Activated naive CD4-positive, alpha-beta T cell treated with anti-CD3 and anti-CD28 coated beads, Interleukin-2, amount 50 U/mL, for 24 hours (primary cell): Measurements from ENCODE around the gene TUSC2.
A peak's percentile ranks its signal among the peaks of the same experiment; 100 is the strongest.
"Not testable (repeated sequence)": the region's sequence is repeated elsewhere in the genome, so short reads cannot be mapped to it uniquely, and the experiment has no call there.

Experiments used
- H3K27ac Mint-ChIP-seq: one replicate; pipeline ENCODE4 v1.8.0; 2021; ENCODE audit warnings: mild to moderate bottlenecking, mixed read lengths
- H3K27me3 Mint-ChIP-seq: one replicate; pipeline ENCODE4 v1.8.0; 2021; ENCODE audit warnings: mixed read lengths
- H3K36me3 Mint-ChIP-seq: one replicate; pipeline ENCODE4 v1.8.0; 2021; ENCODE audit warnings: mixed read lengths
- H3K4me1 Mint-ChIP-seq: one replicate; pipeline ENCODE4 v1.8.0; 2021; ENCODE audit warnings: mixed read lengths
- H3K4me3 Mint-ChIP-seq: one replicate; pipeline ENCODE4 v1.8.0; 2021; ENCODE audit warnings: mild to moderate bottlenecking, mixed read lengths
- H3K9me3 Mint-ChIP-seq: one replicate; pipeline ENCODE4 v1.8.0; 2021; ENCODE audit warnings: mixed read lengths

TUSC2 gene

GRCh38 chr3:50318163-50318562 is 9.9 kb downstream of the TUSC2 start:
- Mint-ChIP-seq H3K27ac (no peak overlapping the region), H3K4me1 (peaks cover 25% of the 10 kb centered on the region), H3K36me3 (no peaks in the 10 kb centered on the region), H3K4me3 (no peak overlapping the region), H3K27me3 (no peaks in the 10 kb centered on the region), H3K9me3 (no peaks in the 10 kb centered on the region)

DNA sequence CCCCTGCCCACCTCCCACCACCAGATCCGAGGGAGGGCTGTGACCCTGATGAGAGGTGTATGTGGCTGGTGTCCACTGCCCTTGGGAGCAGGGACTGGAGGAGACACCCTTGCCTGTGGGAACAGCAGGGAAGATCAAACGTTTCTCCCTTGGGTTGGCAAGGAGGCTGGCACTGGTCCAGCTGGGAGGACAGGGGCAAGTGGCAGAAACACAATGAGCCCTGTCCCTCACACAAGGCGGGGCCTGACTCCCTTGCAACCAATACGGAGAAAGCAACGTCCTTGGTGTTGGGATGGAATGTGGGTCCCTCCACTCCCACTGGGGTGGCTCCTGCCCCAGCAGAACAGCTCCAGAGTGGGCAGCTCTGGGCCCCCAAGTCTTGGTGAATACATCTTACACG is 10.7 kb downstream of the TUSC2 start:
- H3K27ac Mint-ChIP-seq = no peak overlapping the region
- peaks cover 25% of the 10 kb centered on the region for H3K4me1 Mint-ChIP-seq
- H3K36me3 Mint-ChIP-seq = no peaks in the 10 kb centered on the region
- H3K9me3 Mint-ChIP-seq = no peaks in the 10 kb centered on the region
- H3K27me3 Mint-ChIP-seq = no peaks in the 10 kb centered on the region
- no peak overlapping the region for H3K4me3 Mint-ChIP-seq

GRCh38 chr3:50316657-50317242 is 11.3 kb downstream of the TUSC2 start:
- Mint-ChIP-seq H3K4me1 (peaks cover 25% of the 10 kb centered on the region), H3K27ac (peak overlapping the region; percentile 51), H3K36me3 (no peaks in the 10 kb centered on the region), H3K4me3 (no peak overlapping the region), H3K9me3 (no peaks in the 10 kb centered on the region), H3K27me3 (no peaks in the 10 kb centered on the region)

DNA sequence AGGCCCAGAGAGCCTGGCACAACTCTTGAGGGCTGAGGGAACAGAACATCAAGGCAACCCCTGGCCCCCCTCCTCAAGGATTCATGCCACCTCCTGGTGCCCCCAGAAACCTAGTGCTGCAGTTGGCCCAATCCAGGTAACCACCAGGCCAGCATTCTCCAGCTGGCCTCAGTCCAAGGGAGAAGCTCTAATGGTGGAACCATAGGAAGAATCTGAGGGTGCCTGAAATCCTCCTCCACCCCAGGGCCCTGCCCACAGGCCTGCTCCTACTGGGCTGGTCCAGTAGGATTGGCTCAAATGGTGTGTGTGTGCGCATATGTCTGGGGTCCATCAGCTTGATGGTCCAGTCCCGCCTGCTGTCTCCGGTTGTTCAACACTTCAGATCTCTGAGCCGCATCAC is 13.2 kb downstream of the TUSC2 start:
- Mint-ChIP-seq H3K4me3 (no peak overlapping the region), H3K36me3 (no peaks in the 10 kb centered on the region), H3K4me1 (peaks cover 20% of the 10 kb centered on the region), H3K27ac (no peak overlapping the region), H3K9me3 (no peaks in the 10 kb centered on the region), H3K27me3 (no peaks in the 10 kb centered on the region)

DNA sequence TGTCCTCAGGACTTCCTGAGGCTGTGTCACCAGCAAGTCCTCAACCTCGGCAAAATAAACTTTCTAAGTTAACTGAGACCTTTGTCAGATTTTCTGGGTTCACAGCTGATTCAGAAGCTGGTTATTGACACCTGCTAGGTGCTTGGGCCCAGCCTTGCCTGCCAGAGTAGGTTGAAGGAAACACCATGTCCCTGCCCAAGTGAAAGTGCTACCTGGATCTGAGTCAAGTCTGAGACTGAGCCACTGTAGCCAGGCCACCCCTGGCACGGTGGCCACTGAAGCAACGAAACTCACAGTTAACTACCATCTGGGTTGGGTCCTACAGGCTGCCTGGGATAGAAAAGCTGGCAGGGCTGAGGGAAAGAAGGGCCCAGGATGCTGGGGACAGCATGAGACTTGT is 13.7 kb downstream of the TUSC2 start:
- H3K4me3 Mint-ChIP-seq = no peak overlapping the region
- H3K9me3 Mint-ChIP-seq = no peaks in the 10 kb centered on the region
- peaks cover 17% of the 10 kb centered on the region for H3K4me1 Mint-ChIP-seq
- no peaks in the 10 kb centered on the region for H3K36me3 Mint-ChIP-seq
- H3K27ac Mint-ChIP-seq = no peak overlapping the region
- H3K27me3 Mint-ChIP-seq = no peaks in the 10 kb centered on the region

- H3K4me3 Mint-ChIP-seq = not testable (repeated sequence)
Observed at GRCh38 chr3:50312041-50312440, 16.0 kb downstream of the TUSC2 start.

GRCh38 chr3:50304601-50305000 is 23.4 kb downstream of the TUSC2 start:
- H3K4me1 Mint-ChIP-seq = peaks cover 9% of the 10 kb centered on the region
- H3K9me3 Mint-ChIP-seq = no peaks in the 10 kb centered on the region
- H3K27ac Mint-ChIP-seq = no peak overlapping the region
- H3K27me3 Mint-ChIP-seq = no peaks in the 10 kb centered on the region
- H3K36me3 Mint-ChIP-seq = no peaks in the 10 kb centered on the region
- H3K4me3 Mint-ChIP-seq = no peak overlapping the region

More at GRCh38 chr3:50312041-50312440, 16.0 kb downstream of the TUSC2 start:
- H3K4me1 Mint-ChIP-seq, H3K36me3 Mint-ChIP-seq, H3K27ac Mint-ChIP-seq, H3K27me3 Mint-ChIP-seq, H3K9me3 Mint-ChIP-seq: not testable (repeated sequence)

DNA sequence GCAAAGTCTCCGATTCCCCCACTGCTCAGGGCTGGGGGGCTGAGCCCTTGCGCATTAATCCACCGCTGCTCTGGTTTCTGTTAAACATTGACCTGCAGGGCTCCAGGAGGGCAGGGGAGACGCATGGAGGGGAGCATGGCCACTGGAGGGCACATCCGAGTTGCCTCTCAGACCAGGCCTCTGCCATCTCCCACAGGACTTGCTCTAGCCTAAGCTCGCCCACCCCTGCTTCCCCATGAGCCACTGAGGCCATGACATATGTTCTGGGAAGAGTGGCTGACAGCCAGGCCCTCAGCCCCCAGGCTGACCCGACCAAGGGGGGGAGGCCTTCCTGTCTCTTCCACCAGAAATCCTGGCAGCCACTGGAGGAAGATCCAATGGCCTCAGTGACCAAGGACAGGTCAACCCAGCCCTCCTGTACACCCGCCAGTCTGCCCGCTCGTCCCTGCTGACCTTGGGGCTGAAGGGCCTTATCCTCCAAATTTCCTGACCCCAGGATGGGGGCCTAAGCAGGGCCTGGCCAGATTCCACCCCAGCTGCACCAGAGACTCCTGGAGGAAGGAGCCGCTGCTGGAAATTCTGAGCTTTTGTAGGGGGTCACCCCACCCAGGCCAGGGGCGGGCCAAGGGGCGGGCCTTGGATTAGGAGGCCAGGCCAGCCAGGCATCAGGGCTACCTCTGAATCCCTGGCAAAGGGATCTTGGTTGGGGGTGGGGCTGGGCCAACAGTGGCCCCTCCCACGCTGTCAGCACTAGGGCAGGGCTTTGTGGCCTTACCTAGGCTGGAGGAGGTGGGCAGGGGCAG is 24.8 kb downstream of the TUSC2 start, which contains the start of gene HYAL1:
Gene HYAL1, minus strand, starts transcription at position 562 of the 803 bp plus-strand sequence. CDS start 618 bp downstream, outside the sequence.
- Mint-ChIP-seq H3K27ac (no peak within 1 kb of the TSS), H3K27me3 (no peaks in the 10 kb centered on the region), H3K9me3 (no peaks in the 10 kb centered on the region), H3K4me3 (no peak within 1 kb of the TSS), H3K36me3 (no peaks in the 10 kb centered on the region), H3K4me1 (peaks cover 16% of the 10 kb centered on the region)

GRCh38 chr3:50302095-50303012 is 25.7 kb downstream of the TUSC2 start:
- Mint-ChIP-seq H3K4me3 (no peak overlapping the region), H3K27me3 (no peaks in the 10 kb centered on the region), H3K9me3 (no peaks in the 10 kb centered on the region), H3K27ac (no peak overlapping the region), H3K36me3 (no peaks in the 10 kb centered on the region), H3K4me1 (peaks cover 23% of the 10 kb centered on the region)

GRCh38 chr3:50300681-50301254 is 27.3 kb downstream of the TUSC2 start:
- H3K36me3 Mint-ChIP-seq = no peaks in the 10 kb centered on the region
- peaks cover 25% of the 10 kb centered on the region for H3K4me1 Mint-ChIP-seq
- no peak overlapping the region for H3K27ac Mint-ChIP-seq
- no peaks in the 10 kb centered on the region for H3K27me3 Mint-ChIP-seq
- H3K4me3 Mint-ChIP-seq = peak overlapping the region; percentile 93
- no peaks in the 10 kb centered on the region for H3K9me3 Mint-ChIP-seq

GRCh38 chr3:50299929-50300680 is 27.9 kb downstream of the TUSC2 start:
- peak overlapping the region; percentile 93 for H3K4me3 Mint-ChIP-seq
- peak overlapping the region; percentile 80 for H3K27ac Mint-ChIP-seq
- peaks cover 25% of the 10 kb centered on the region for H3K4me1 Mint-ChIP-seq
- no peaks in the 10 kb centered on the region for H3K36me3 Mint-ChIP-seq
- H3K9me3 Mint-ChIP-seq = no peaks in the 10 kb centered on the region
- H3K27me3 Mint-ChIP-seq = no peaks in the 10 kb centered on the region

GRCh38 chr3:50299638-50299928 is 28.4 kb downstream of the TUSC2 start:
- H3K27ac Mint-ChIP-seq = peak overlapping the region; percentile 80

GRCh38 chr3:50298836-50299637 is 29.0 kb downstream of the TUSC2 start, which contains the start of the genes HYAL3 and NAA80:
Gene HYAL3 (minus strand): TSS chr3:50299405. CDS start chr3:50295602, 3,803 bp downstream.
Gene NAA80 (minus strand): TSS chr3:50299405. CDS start chr3:50297463, 1,942 bp downstream.
- no peaks in the 10 kb centered on the region for H3K9me3 Mint-ChIP-seq
- peaks cover 25% of the 10 kb centered on the region for H3K4me1 Mint-ChIP-seq
- peak within 1 kb of the TSS; percentile 93 for H3K4me3 Mint-ChIP-seq
- peak within 1 kb of the TSS; percentile 97 for H3K27ac Mint-ChIP-seq
- H3K27me3 Mint-ChIP-seq = no peaks in the 10 kb centered on the region
- H3K36me3 Mint-ChIP-seq = no peaks in the 10 kb centered on the region

More at GRCh38 chr3:50299638-50299928, 28.4 kb downstream of the TUSC2 start:
- Mint-ChIP-seq H3K27me3 (no peaks in the 10 kb centered on the region), H3K36me3 (no peaks in the 10 kb centered on the region), H3K4me3 (peak overlapping the region; percentile 93), H3K4me1 (peaks cover 25% of the 10 kb centered on the region), H3K9me3 (no peaks in the 10 kb centered on the region)
